Smooth muscle cell (in vitro differentiated cells): Measurements from ENCODE around the gene ADCY3. TPM values are rescaled to one million over a fixed set of nuclear protein-coding genes. Genes with fewer than 3 reads are reported as not detected.

Experiments
- DNase-seq: peaks from one replicate; lab custom pipeline; 2025; ENCODE audit not compliant: unreplicated experiment; lab: John Stamatoyannopoulos, UW
- H2AFZ ChIP-seq: fragments of 200-600 bp; sonication (generic); 2 replicates; pipeline ENCODE4 v1.6.0; 2016; ENCODE audit warnings: antibody characterized with exemption, low read depth, mild to moderate bottlenecking
- H3F3A ChIP-seq: fragments of 200-600 bp; sonication (generic); 2 replicates; pipeline ENCODE4 v1.6.0; 2017; ENCODE audit warnings: antibody characterized with exemption, low read depth
- H3K27ac ChIP-seq: fragments of 200-600 bp; sonication (generic); 2 replicates; pipeline ENCODE4 v1.5.1; 2016; ENCODE audit warnings: low read depth, mild to moderate bottlenecking
- H3K27me3 ChIP-seq: fragments of 200-600 bp; sonication (generic); 2 replicates; pipeline ENCODE4 v1.6.1; 2016; ENCODE audit warnings: low read depth, mild to moderate bottlenecking
- H3K36me3 ChIP-seq: fragments of 200-600 bp; sonication (generic); 2 replicates; pipeline ENCODE4 v1.5.1; 2016; ENCODE audit warnings: low read depth
- H3K4me1 ChIP-seq: fragments of 200-600 bp; sonication (generic); 2 replicates; pipeline ENCODE4 v1.5.1; 2016; ENCODE audit warnings: low read depth
- H3K4me2 ChIP-seq: fragments of 200-600 bp; sonication (generic); 2 replicates; pipeline ENCODE4 v1.6.0; 2016; ENCODE audit warnings: mild to moderate bottlenecking
- H3K4me3 ChIP-seq: fragments of 200-600 bp; sonication (generic); 2 replicates; pipeline ENCODE4 v1.5.1; 2016; ENCODE audit warnings: mild to moderate bottlenecking
- H3K79me2 ChIP-seq: fragments of 200-600 bp; sonication (generic); 2 replicates; pipeline ENCODE4 v1.6.0; 2016; ENCODE audit warnings: low read depth, mild to moderate bottlenecking
- H3K9ac ChIP-seq: fragments of 200-600 bp; sonication (generic); 2 replicates; pipeline ENCODE4 v1.6.0; 2016; ENCODE audit warnings: low read depth
- H3K9me3 ChIP-seq: fragments of 200-600 bp; sonication (generic); replicated peaks from 2 replicates; pipeline ENCODE4 v1.5.1; 2016; ENCODE audit warnings: low read depth
- H4K20me1 ChIP-seq: fragments of 200-600 bp; sonication (generic); 2 replicates; pipeline ENCODE4 v1.6.0; 2016; ENCODE audit warnings: low read depth
- WGBS: methylation state at CpG from one replicate; pipeline ENCODE4 v1.1.7; 2016; ENCODE audit warnings: low lambda C conversion rate; 5-methylcytosine and 5-hydroxymethylcytosine counted together
- polyA plus RNA-seq: library from polyadenylated mRNA; unstranded; fragments of >200 nt; fragmentation: Nextera tagmentation; extraction: Ambion mirVana; gene quantifications from 2 replicates; pipeline ENCODE4 v1.2.1, GENCODE V29; 2016
- total RNA-seq: library from RNA; depleted of rRNA; stranded (reverse); fragments of >200 nt; gene quantifications from 2 replicates; pipeline ENCODE4 v1.2.3, GENCODE V29; 2014
- TF ChIP-seq, protein P1 (sequence below): fragments of 200-600 bp; sonication (generic); IDR thresholded peaks from 2 replicates; pipeline ENCODE4 v1.5.1; 2017; ENCODE audit warnings: borderline replicate concordance, mild to moderate bottlenecking, antibody characterized with exemption; ENCODE audit not compliant: insufficient read depth, poor library complexity, severe bottlenecking

Gene ADCY3
- total and polyA plus RNA-seq, 2 experiments from 2014 or later: 20.8 to 41.7 TPM

DNA sequence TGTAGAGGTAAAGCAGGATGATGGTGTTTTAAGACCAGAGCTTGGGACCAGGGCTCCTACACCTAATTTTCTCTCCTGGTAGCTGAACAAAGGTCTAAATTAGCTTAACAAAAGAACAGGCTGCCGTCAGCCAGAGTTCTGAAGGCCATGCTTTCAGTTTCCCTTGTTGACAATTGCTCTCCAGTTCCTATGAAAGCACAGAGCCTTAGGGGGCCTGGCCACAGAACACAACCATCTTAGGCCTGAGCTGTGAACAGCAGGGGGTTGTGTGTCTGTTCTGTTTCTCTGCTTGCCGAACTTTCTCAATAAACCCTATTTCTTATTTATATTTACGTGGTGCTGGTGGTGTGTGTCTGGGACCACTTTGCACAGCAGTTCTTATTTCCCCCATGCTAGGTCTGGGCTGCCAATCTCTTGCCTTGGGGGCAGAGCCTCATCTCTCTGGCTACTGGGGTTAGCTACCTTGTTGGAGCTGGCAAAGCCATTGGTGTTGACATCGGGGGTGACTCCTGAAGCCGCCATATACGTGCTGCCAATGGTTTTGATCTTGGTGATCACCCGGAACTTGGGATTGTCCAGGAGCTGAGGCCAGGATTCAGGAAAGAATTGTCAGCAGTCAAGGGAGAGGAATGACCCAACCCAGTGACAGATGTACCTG is 97.9 kb downstream of the ADCY3 start:
- WGBS: 83% methylated on average over 7 of the region's 7 CpGs
- Histone ChIP-seq H2AFZ (no peak overlapping the region), H3K4me1 (peaks cover 9% of the 10 kb centered on the region), H3K27ac (no peak overlapping the region), H3K9ac (no peak overlapping the region), H4K20me1 (no peaks in the 10 kb centered on the region), H3K36me3 (no peaks in the 10 kb centered on the region), H3K4me3 (no peak overlapping the region), H3F3A (no peaks in the 10 kb centered on the region), H3K4me2 (no peak overlapping the region), H3K27me3 (no peaks in the 10 kb centered on the region), H3K9me3 (no peaks in the 10 kb centered on the region), H3K79me2 (no peaks in the 10 kb centered on the region)
- no peak for DNase-seq
- TF ChIP-seq, protein P1, sequence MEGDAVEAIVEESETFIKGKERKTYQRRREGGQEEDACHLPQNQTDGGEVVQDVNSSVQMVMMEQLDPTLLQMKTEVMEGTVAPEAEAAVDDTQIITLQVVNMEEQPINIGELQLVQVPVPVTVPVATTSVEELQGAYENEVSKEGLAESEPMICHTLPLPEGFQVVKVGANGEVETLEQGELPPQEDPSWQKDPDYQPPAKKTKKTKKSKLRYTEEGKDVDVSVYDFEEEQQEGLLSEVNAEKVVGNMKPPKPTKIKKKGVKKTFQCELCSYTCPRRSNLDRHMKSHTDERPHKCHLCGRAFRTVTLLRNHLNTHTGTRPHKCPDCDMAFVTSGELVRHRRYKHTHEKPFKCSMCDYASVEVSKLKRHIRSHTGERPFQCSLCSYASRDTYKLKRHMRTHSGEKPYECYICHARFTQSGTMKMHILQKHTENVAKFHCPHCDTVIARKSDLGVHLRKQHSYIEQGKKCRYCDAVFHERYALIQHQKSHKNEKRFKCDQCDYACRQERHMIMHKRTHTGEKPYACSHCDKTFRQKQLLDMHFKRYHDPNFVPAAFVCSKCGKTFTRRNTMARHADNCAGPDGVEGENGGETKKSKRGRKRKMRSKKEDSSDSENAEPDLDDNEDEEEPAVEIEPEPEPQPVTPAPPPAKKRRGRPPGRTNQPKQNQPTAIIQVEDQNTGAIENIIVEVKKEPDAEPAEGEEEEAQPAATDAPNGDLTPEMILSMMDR: no peak

- peaks cover 3% of the 10 kb centered on the region for H3F3A ChIP-seq
- no peak overlapping the region for H3K4me3 ChIP-seq
- no peaks in the 10 kb centered on the region for H3K79me2 ChIP-seq
- TF ChIP-seq, protein P1: no peak
- WGBS: 94% methylated on average over 15 of the region's 15 CpGs
- no peaks in the 10 kb centered on the region for H3K27me3 ChIP-seq
- H3K27ac ChIP-seq: no peak overlapping the region
- no peak overlapping the region for H2AFZ ChIP-seq
- no peak overlapping the region for H3K9ac ChIP-seq
- no peaks in the 10 kb centered on the region for H3K9me3 ChIP-seq
- H3K4me2 ChIP-seq: no peak overlapping the region
- H3K36me3 ChIP-seq: no peaks in the 10 kb centered on the region
- no peaks in the 10 kb centered on the region for H4K20me1 ChIP-seq
- DNase-seq: no peak
- H3K4me1 ChIP-seq: peaks cover 9% of the 10 kb centered on the region
Observed at GRCh38 chr2:24821433-24821891, 98.6 kb downstream of the ADCY3 start.

DNA sequence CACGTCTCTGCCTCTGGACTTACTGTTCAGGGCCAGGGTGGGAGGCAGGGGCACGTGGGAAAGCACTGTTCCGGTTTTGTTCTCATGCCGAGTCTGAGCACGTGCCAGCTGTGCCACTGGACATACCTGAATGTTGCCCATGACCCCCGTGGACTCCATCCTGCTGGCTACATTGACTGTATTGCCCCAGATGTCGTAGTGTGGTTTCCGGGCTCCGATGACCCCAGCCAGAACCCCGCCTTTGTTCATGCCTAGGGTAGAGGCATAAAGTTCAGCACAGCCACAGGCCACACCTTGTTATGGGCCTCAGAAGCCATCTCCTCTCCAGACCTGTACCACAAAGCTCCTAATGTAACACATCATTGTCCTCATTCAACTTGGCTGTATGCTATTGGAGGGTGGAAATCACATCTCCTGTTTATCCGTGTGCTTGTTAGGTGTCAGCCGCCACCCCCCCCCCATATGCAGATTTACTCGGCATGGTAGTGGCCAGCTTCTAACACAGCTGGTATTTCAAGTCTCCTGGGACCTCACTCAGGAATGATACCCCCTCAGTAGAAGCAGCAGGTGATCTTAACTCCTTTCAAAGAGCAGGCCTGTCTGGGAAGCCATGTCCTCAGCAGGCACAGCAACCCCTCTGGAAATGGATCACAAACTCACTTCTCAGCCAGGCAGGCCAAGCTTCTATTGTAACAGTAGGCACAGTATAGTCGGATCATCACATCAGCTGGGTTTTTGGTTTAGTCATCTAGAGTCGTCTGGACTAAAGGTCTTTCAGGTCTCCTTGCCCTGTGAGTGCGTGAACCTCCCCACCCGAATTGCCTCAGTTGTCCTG is 99.2 kb downstream of the ADCY3 start:
- Histone ChIP-seq H2AFZ (no peak overlapping the region), H3K9ac (no peak overlapping the region), H3K9me3 (no peaks in the 10 kb centered on the region), H3K27me3 (no peaks in the 10 kb centered on the region), H3K36me3 (no peaks in the 10 kb centered on the region), H3K27ac (no peak overlapping the region), H3K4me2 (no peak overlapping the region), H3F3A (peaks cover 9% of the 10 kb centered on the region), H3K4me3 (no peak overlapping the region), H4K20me1 (no peaks in the 10 kb centered on the region), H3K79me2 (no peaks in the 10 kb centered on the region), H3K4me1 (peaks cover 9% of the 10 kb centered on the region)
- TF ChIP-seq, protein P1: no peak
- 93% methylated on average over 17 of the region's 17 CpGs for WGBS
- no peak for DNase-seq
